Tibial artery (tissue), 4 donors: ENCODE measurements around the gene DVL2.

Source experiments
- DNase-seq, 2 donors: peaks; one replicate each; pipeline ENCODE4 v3.0.0-alpha.2; 2019
- H3K27ac ChIP-seq, 2 donors: fragments of 200-600 bp; sonication (generic) in 1 of 2; 1 replicate in 1 of 2; 2 replicates in 1 of 2; pipeline ENCODE4 v1.5.1; 2018 to 2019; ENCODE audit warnings: mild to moderate bottlenecking in 1 of 2
- H3K27me3 ChIP-seq, 2 donors: fragments of 200-600 bp; sonication (generic) in 1 of 2; one replicate each; pipeline versions ENCODE4 v1.5.1 to v1.6.0; 2016 to 2019
- H3K36me3 ChIP-seq, 3 donors: fragments of 200-600 bp; sonication (generic) in 2 of 3; one replicate each; pipeline ENCODE4 v1.5.1; 2016 to 2019; ENCODE audit warnings: mild to moderate bottlenecking in 2 of 3
- H3K4me1 ChIP-seq, 4 donors: fragments of 200-600 bp; sonication (generic) in 2 of 4; 1 replicate in 3 of 4; 2 replicates in 1 of 4; pipeline ENCODE4 v1.5.1; 2016 to 2019
- H3K4me3 ChIP-seq, 2 donors: fragments of 200-600 bp; sonication (generic) in 1 of 2; 1 replicate in 1 of 2; 2 replicates in 1 of 2; pipeline ENCODE4 v1.5.1; 2018 to 2019; ENCODE audit warnings: mild to moderate bottlenecking in 2 of 2
- H3K9me3 ChIP-seq, 3 donors: fragments of 200-600 bp; sonication (generic) in 1 of 3; one replicate each; pipeline ENCODE4 v1.5.1; 2016 to 2019
- CTCF ChIP-seq, 2 experiments: fragments of 200-600 bp in 1 of 2; fragments of 450-650 bp in 1 of 2; IDR thresholded peaks; one replicate each; pipeline ENCODE4 v1.5.1; 2017 to 2019; ENCODE audit warnings: antibody characterized with exemption in 2 of 2, mild to moderate bottlenecking in 1 of 2, moderate library complexity in 1 of 2
- intact Hi-C: fragments of 100-400 bp; cut with DNase I; formaldehyde crosslinking; loops from one replicate; pipeline ENCODE4 v1.15.0; 2023; ENCODE audit warnings: low total_unique reads

The DVL2 gene

GRCh38 chr17:7281074-7281952 lies 47.0 kb upstream of the DVL2 start, which contains the start of gene SLC2A4:
SLC2A4 (plus strand) TSS chr17:7281718; CDS start chr17:7281935, 217 bp downstream.
- H3K4me1 ChIP-seq, result peaks cover 0 to 27% (median 21%) of the 10 kb centered on the region in 4 donors
- peak within 1 kb of the TSS; percentile 93 to 94 for H3K27ac ChIP-seq
- no peaks in the 10 kb centered on the region for H3K27me3 ChIP-seq
- H3K9me3 ChIP-seq, result no peaks in the 10 kb centered on the region
- no peaks in the 10 kb centered on the region for H3K36me3 ChIP-seq
- intact Hi-C loops, result no loop called here
- peak; percentile 95 to 97 for DNase-seq
- TF ChIP-seq CTCF (IDR thresholded peaks at IDR 0.05), result no peak
- H3K4me3 ChIP-seq, result peak within 1 kb of the TSS; percentile 53 to 56

GRCh38 chr17:7280519-7281073 lies 46.3 kb upstream of the DVL2 start:
- DNase-seq, result peak; percentile 70 to 91
- Histone ChIP-seq H3K27me3 (no peaks in the 10 kb centered on the region), H3K4me1 (peaks cover 0 to 27% (median 21%) of the 10 kb centered on the region in 4 donors), H3K36me3 (no peaks in the 10 kb centered on the region), H3K9me3 (no peaks in the 10 kb centered on the region), H3K4me3 (peak overlapping the region; percentile 53 to 56), H3K27ac (peak overlapping the region; percentile 93 to 94)
- TF ChIP-seq CTCF (IDR thresholded peaks at IDR 0.05), result peak; percentile 90 to 96
- intact Hi-C loops, result loop anchor here (1.0 kb wide), 1 partner anchor 16 kb away; no protein-coding TSS in a partner anchor

- Histone ChIP-seq H3K4me3 (no peak overlapping the region), H3K4me1 (peaks cover 0 to 27% (median 21%) of the 10 kb centered on the region in 4 donors), H3K27ac (no peak overlapping the region), H3K27me3 (no peaks in the 10 kb centered on the region), H3K36me3 (no peaks in the 10 kb centered on the region), H3K9me3 (no peaks in the 10 kb centered on the region)
- DNase-seq, result no peak
- intact Hi-C loops, result no loop called here
- no peak for TF ChIP-seq CTCF (IDR thresholded peaks at IDR 0.05)
These were observed 45.1 kb upstream of the DVL2 start for GRCh38 chr17:7279448-7279847.

- Histone ChIP-seq H3K36me3 (no peaks in the 10 kb centered on the region), H3K27me3 (peaks cover 6 to 79% of the 10 kb centered on the region in 2 donors), H3K27ac (no peak overlapping the region), H3K9me3 (no peaks in the 10 kb centered on the region), H3K4me1 (peaks cover 0 to 16% (median 9%) of the 10 kb centered on the region in 4 donors), H3K4me3 (no peak overlapping the region)
- no peak for DNase-seq
- intact Hi-C loops, result no loop called here
- no peak for TF ChIP-seq CTCF (IDR thresholded peaks at IDR 0.05)
These were observed 32.5 kb upstream of the DVL2 start for GRCh38 chr17:7266784-7267183.

GRCh38 chr17:7263801-7264078 lies 29.4 kb upstream of the DVL2 start:
- TF ChIP-seq CTCF (IDR thresholded peaks at IDR 0.05), result no peak
- peaks cover 6 to 74% of the 10 kb centered on the region in 2 donors for H3K27me3 ChIP-seq
- peaks cover 2 to 16% (median 11%) of the 10 kb centered on the region in 3 donors for H3K36me3 ChIP-seq
- peaks cover 0 to 38% (median 21%) of the 10 kb centered on the region in 4 donors for H3K4me1 ChIP-seq
- H3K27ac ChIP-seq, result no peak overlapping the region
- intact Hi-C loops, result loop anchor here (5.0 kb wide), 1 partner anchor 39 kb away; no protein-coding TSS in a partner anchor
- no peaks in the 10 kb centered on the region for H3K9me3 ChIP-seq
- H3K4me3 ChIP-seq, result no peak overlapping the region
- no peak for DNase-seq
